Measurements from ENCODE around the gene COPZ2. TPM values are rescaled to one million over a fixed set of nuclear protein-coding genes. Genes with fewer than 3 reads are reported as not detected.
"Not testable (repeated sequence)": the region's sequence is repeated elsewhere in the genome, so short reads cannot be mapped to it uniquely, and the experiment has no call there.

The COPZ2 gene
- total RNA-seq, 2 experiments from 2014 or later: 4.3 to 4.6 TPM

GRCh38 chr17:48068491-48068961, 30.9 kb upstream of the COPZ2 start:
- DNase-seq (peak; percentile 38), ATAC-seq (peak; percentile 61)
- Mint-ChIP-seq H3K27ac (no peak overlapping the region), H3K4me3 (no peak overlapping the region), H3K9me3 (no peaks in the 10 kb centered on the region), H3K4me1 (ENCODE audit: low read depth) (no peaks in the 10 kb centered on the region), H3K36me3 (ENCODE audit: low read depth) (peaks cover 28% of the 10 kb centered on the region), H3K27me3 (no peaks in the 10 kb centered on the region)
- ChIA-PET CTCF (interaction anchor here (0.8 to 20.3 kb wide), 16 partner anchors 8 to 240 kb away, joined by 3 to 283 read pairs (median 4); partner anchors contain the start of gene SNX11), POLR2A (interaction anchor here (0.7 to 5.2 kb wide), 7 partner anchors 8 to 41 kb away, joined by 3 to 20 read pairs (median 5); partner anchors contain the start of gene NFE2L1)
- TF ChIP-seq CTCF (IDR thresholded peaks at IDR 0.05): peak; percentile 49
- intact Hi-C loops (cut with micrococcal nuclease): no loop called here

- H3K4me1 Mint-ChIP-seq (ENCODE audit: low read depth); H3K27me3 Mint-ChIP-seq; H3K4me3 Mint-ChIP-seq; H3K9me3 Mint-ChIP-seq; intact Hi-C loops (cut with micrococcal nuclease); H3K27ac Mint-ChIP-seq; DNase-seq; ATAC-seq: not testable (repeated sequence)
- ChIA-PET CTCF (interaction anchor here (0.8 to 20.3 kb wide), 14 partner anchors 9 to 63 kb away, joined by 3 to 283 read pairs (median 4); partner anchors contain the start of genes CBX1 and SNX11), POLR2A (interaction anchor here (0.7 to 5.2 kb wide), 6 partner anchors 10 to 41 kb away, joined by 3 to 20 read pairs (median 6); partner anchors contain the start of gene NFE2L1)
- H3K36me3 Mint-ChIP-seq (ENCODE audit: low read depth): peaks cover 26% of the 10 kb centered on the region
Measured at GRCh38 chr17:48067808-48068207, 30.2 kb upstream of the COPZ2 start.

GRCh38 chr17:48067245-48067644, 29.6 kb upstream of the COPZ2 start:
- Mint-ChIP-seq H3K27me3 (no peaks in the 10 kb centered on the region), H3K36me3 (ENCODE audit: low read depth) (peaks cover 29% of the 10 kb centered on the region), H3K27ac (no peak overlapping the region), H3K4me1 (ENCODE audit: low read depth) (no peaks in the 10 kb centered on the region), H3K9me3 (no peaks in the 10 kb centered on the region), H3K4me3 (no peak overlapping the region)
- no peak for TF ChIP-seq CTCF (IDR thresholded peaks at IDR 0.05)
- no peak for ATAC-seq
- intact Hi-C loops (cut with micrococcal nuclease): no loop called here
- ChIA-PET POLR2A (interaction anchor here (1.8 to 5.2 kb wide), 3 partner anchors 9 to 19 kb away, joined by 9 to 20 read pairs (median 15); partner anchors contain the start of gene NFE2L1), CTCF (interaction anchor here (1.4 to 20.3 kb wide), 5 partner anchors 9 to 41 kb away, joined by 4 to 283 read pairs (median 9); partner anchors contain the start of genes CBX1 and SNX11)
- DNase-seq: no peak

GRCh38 chr17:48066656-48067055, 29.1 kb upstream of the COPZ2 start:
- POLR2A ChIA-PET: interaction anchor here (1.8 to 5.2 kb wide), 3 partner anchors 9 to 19 kb away, joined by 9 to 20 read pairs (median 15); partner anchors contain the start of gene NFE2L1
- H3K9me3 Mint-ChIP-seq: no peaks in the 10 kb centered on the region
- no peak for TF ChIP-seq CTCF (IDR thresholded peaks at IDR 0.05)
- H3K27me3 Mint-ChIP-seq: no peaks in the 10 kb centered on the region
- no peak overlapping the region for H3K4me3 Mint-ChIP-seq
- no peak overlapping the region for H3K27ac Mint-ChIP-seq
- H3K36me3 Mint-ChIP-seq (ENCODE audit: low read depth): peaks cover 31% of the 10 kb centered on the region
- CTCF ChIA-PET: interaction anchor here (0.8 to 20.3 kb wide), 5 partner anchors 10 to 41 kb away, joined by 3 to 283 read pairs (median 9); partner anchors contain the start of genes CBX1 and SNX11
- no peaks in the 10 kb centered on the region for H3K4me1 Mint-ChIP-seq (ENCODE audit: low read depth)
- no peak for ATAC-seq
- no peak for DNase-seq
- intact Hi-C loops (cut with micrococcal nuclease): no loop called here

GRCh38 chr17:48066192-48066591, 28.6 kb upstream of the COPZ2 start:
- CTCF ChIA-PET: interaction anchor here (0.8 to 20.3 kb wide), 3 partner anchors 10 to 38 kb away, joined by 3 to 283 read pairs (median 186); no protein-coding TSS in a partner anchor
- DNase-seq (no peak), ATAC-seq (no peak)
- Mint-ChIP-seq H3K27me3 (no peaks in the 10 kb centered on the region), H3K9me3 (no peaks in the 10 kb centered on the region), H3K4me1 (ENCODE audit: low read depth) (no peaks in the 10 kb centered on the region), H3K4me3 (no peak overlapping the region), H3K36me3 (ENCODE audit: low read depth) (peaks cover 33% of the 10 kb centered on the region), H3K27ac (no peak overlapping the region)
- intact Hi-C loops (cut with micrococcal nuclease): no loop called here
- no peak for TF ChIP-seq CTCF (IDR thresholded peaks at IDR 0.05)
- POLR2A ChIA-PET: interaction anchor here (0.6 to 5.2 kb wide), 4 partner anchors 11 to 27 kb away, joined by 3 to 20 read pairs (median 10); partner anchors contain the start of gene NFE2L1
